HG03457 (cell line): ENCODE results near the gene FUT4.
A peak's percentile ranks its signal among the peaks of the same experiment; 100 is the strongest.
"Not testable (repeated sequence)": the region's sequence is repeated elsewhere in the genome, so short reads cannot be mapped to it uniquely, and the experiment has no call there.

ENCODE experiments used
- ATAC-seq: cut with Tn5 transposase; IDR thresholded peaks from one replicate; pipeline ENCODE4 v1.9.1; 2021; ENCODE audit warnings: moderate number of reproducible peaks; ENCODE audit not compliant: unreplicated experiment

The FUT4 gene

DNA sequence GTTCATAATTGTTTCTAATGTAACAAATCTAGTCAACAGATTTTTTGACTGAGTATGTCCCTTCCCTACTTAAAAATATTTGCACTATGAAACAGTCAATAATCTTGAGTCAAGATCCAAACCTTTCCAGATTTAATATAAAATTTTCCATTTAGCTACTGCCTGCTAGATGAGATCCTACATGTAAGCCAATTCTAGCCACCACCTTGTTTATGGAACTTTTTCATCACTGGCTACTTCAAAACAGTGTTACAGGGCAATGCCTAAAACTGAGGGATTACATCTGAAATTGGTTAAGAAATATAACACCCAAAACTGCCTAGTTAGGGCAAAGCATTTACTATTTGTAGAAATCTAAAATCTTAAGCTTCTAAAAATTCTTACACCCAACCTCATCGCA, 10.5 kb upstream of the FUT4 start:
- no peak for ATAC-seq

DNA sequence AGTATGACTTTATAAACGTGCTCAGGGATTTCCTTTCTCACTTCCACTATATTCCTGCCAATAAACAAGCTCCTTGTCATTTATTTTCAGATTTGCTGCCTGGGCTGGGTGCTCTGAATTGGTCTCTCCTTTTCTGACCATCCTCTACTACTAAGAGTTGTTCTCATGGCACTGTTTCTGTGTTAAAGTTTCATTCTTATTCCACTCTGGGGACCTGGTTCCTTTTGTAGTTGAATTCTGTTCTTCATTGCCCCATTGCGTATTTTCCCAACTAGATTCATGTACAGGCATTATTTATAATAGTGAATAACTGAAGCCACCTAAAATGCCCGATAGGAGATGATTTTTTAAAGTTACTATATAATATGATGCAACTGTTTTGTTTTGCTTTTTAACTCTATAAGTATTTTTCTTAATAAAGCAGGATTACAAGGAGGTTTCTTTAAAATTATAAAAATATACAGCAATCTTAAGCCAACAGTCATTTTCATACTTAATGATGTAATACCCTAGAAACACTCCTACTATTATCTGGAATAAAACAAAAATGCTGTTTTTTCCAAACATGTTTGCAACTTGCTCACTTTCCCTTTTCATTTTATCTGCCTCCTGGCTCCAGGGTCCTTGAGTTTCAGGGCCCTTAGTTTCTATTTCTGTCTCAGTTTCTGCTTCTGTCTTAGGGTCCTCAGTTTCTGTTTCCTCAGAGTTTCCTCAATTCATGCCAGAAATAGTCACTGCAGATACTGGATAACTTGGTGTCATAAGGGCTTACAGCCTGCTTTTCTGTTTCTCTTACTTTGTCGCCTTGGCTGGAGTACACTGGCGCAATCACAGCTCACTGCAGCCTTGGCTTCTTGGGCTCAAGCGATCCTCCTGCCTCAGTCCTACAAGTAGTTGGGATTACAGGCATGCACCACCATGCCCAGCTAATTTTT, 9.8 kb upstream of the FUT4 start:
- no peak for ATAC-seq

DNA sequence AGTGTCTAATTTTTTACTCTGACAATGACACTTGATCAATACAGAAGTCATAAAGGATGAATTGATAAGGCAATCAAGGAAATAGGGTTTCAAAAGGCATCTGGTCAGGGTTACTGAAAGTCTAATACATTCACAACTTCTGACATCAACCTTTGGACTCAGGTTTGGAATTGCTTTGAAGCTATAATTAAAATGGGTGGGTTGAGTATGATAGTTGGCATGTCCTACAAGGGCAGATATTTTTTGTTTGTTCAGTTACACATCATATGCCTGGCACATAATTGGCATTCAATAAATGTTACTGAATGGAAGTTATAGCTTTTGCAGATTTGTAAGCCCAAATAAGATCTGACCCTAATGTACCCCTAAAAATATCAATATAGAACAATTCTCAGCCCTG, 7.3 kb upstream of the FUT4 start:
- ATAC-seq, result no peak

DNA sequence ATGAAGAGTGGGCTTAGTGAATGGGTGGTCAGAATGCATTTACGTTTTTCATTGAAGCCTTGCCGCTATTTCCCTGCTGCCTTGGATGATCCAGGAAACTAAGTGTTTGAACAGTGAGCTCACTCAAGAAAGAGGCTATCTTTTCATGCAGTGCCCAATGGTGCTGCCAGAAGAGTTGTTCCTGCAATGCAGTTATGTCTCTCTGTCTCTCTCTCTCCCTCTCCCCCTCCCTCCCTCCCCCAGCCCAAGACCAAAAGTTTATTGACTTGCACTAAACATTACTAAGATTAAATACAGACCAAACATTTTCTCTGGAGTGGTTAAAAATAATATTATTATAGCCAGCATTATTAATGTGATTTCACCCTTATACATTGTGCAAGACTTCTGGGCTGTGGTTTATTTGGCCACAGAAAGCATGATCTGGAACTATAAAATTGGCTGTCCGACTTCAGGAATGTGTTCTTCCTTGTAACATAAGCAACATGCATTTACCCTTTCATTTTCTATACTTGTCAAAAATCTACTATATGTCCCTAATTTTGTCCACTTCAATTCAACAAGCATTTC, 6.6 kb upstream of the FUT4 start:
- ATAC-seq, result no peak

DNA sequence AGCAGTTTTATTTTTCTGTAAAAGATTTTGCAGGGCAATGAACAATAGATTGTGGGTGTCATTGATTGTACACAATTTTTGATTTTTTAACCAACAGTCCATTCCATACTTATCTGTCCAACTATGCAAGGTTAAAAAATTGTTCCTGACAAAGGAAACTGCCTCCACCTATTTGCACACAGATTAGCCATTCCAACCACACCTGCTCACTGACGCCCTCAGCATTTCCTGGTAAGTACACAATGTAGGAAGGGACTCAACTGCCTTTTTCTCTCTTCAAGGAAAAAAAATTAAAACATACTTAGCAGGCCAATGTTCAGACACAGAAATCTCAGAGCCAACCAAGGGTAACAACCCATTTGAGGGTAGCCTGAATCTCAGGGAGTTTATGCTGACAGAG, 4.3 kb upstream of the FUT4 start:
- ATAC-seq, result no peak

DNA sequence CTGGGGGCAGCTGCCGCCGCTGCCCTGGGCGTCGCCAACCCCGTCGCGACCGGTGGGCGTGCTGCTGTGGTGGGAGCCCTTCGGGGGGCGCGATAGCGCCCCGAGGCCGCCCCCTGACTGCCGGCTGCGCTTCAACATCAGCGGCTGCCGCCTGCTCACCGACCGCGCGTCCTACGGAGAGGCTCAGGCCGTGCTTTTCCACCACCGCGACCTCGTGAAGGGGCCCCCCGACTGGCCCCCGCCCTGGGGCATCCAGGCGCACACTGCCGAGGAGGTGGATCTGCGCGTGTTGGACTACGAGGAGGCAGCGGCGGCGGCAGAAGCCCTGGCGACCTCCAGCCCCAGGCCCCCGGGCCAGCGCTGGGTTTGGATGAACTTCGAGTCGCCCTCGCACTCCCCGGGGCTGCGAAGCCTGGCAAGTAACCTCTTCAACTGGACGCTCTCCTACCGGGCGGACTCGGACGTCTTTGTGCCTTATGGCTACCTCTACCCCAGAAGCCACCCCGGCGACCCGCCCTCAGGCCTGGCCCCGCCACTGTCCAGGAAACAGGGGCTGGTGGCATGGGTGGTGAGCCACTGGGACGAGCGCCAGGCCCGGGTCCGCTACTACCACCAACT, 1.0 kb downstream of the FUT4 start:
- peak; percentile 0 for ATAC-seq

DNA sequence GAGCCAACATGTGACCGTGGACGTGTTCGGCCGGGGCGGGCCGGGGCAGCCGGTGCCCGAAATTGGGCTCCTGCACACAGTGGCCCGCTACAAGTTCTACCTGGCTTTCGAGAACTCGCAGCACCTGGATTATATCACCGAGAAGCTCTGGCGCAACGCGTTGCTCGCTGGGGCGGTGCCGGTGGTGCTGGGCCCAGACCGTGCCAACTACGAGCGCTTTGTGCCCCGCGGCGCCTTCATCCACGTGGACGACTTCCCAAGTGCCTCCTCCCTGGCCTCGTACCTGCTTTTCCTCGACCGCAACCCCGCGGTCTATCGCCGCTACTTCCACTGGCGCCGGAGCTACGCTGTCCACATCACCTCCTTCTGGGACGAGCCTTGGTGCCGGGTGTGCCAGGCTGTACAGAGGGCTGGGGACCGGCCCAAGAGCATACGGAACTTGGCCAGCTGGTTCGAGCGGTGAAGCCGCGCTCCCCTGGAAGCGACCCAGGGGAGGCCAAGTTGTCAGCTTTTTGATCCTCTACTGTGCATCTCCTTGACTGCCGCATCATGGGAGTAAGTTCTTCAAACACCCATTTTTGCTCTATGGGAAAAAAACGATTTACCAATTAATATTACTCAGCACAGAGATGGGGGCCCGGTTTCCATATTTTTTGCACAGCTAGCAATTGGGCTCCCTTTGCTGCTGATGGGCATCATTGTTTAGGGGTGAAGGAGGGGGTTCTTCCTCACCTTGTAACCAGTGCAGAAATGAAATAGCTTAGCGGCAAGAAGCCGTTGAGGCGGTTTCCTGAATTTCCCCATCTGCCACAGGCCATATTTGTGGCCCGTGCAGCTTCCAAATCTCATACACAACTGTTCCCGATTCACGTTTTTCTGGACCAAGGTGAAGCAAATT, 1.8 kb downstream of the FUT4 start:
- no peak for ATAC-seq

DNA sequence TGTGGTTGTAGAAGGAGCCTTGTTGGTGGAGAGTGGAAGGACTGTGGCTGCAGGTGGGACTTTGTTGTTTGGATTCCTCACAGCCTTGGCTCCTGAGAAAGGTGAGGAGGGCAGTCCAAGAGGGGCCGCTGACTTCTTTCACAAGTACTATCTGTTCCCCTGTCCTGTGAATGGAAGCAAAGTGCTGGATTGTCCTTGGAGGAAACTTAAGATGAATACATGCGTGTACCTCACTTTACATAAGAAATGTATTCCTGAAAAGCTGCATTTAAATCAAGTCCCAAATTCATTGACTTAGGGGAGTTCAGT, 2.4 kb downstream of the FUT4 start:
- ATAC-seq, result no peak

DNA sequence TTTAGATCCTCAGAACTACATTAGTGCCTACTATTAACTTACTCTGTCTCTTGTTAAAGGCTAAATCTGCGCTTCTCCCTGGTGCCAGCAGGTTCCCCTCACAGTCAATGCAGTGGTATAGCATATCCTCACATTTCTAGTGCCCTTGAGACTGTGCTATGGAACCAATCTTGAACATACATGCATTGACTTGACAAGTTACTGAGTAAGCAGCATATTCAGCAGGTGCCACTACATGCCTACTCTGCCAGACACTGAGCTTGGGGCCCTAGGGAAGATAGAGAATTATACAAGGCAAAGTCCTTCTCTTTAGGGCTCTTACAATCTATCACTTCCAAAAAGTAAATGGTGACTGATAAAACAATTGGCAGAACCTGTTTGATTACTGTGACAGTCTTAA, 3.2 kb downstream of the FUT4 start:
- no peak for ATAC-seq

DNA sequence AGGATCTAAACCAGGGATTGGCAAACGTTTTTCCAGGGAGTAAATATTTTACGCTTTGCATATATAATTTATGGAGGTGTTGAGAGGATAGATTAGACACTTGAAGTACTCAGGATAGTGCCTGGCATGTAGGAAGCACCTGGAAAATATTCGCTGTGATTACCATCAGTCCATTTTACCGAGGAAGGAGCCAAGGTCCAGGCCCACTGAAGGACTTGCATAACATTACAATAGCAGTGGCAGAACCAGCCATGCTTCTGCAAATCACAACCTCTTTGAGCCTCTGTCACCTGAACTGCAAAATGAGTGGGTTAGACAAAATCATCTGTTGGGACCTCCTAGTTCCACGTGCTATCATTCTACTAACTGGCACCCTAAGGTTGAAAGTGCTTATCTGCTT, 5.4 kb downstream of the FUT4 start:
- no peak for ATAC-seq

DNA sequence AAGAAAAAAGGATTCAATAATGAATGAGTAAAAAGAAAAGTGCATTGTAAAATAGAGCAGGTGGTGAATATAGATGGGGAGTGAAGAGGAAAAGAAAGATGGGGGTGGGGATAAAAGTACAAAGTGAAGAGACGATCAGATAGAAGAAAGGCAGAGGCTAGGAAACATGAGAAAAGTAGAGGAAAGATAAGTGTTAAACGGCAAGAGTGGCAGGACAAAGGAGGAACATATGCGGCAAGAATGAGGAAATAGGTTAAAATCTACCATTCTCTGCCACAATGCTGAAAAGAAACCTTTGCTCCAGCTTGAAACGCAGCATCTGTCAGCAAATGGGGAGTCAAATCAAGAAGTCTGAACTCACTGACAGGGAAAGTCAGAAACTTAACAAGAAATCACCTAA, 6.8 kb downstream of the FUT4 start:
- ATAC-seq, result no peak

DNA sequence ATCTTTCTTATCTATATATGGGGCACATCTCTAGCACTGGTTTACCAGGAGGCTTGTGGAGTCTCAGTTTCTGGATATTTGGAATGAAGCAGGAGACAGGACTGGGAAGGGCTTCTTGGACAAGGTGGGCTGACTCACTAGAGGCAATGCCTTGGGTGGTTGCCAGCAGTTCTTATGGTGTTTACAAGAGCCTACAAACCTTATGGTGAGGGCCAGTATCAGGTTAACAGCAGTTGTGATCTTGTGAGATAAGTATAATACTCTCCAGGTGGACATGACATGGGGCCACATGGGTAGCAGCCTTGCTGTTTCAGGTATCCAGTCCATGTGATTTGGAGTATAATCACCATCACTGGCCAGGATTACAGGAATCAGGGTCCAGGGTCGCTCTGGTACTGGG, 10.2 kb downstream of the FUT4 start:
- ATAC-seq, result no peak

DNA sequence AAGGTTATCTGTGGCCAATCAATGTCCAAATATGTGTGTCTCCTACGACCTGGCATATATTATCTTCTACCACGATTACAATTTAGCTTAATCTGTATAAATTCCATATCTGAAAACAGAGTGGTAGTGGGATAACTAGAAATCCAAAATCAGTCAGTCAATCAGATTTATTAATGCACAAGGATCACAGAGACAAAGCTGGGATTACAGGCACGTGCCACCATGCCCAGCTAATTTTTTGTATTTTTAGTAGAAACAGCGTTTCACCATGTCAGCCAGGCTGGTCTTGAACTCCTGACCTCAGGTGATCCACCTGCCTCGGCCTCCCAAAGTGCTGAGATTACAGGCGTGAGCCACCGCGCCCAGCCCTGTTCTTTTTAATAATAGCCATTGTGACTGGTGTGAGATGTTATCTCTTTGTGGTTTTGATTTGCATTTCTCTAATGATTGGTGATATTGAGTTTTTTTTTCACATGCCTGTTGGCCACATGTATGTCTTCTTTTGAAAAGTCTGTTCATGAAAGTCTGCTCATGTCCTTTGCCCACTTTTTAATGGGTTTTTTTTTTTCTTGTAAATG, 12.1 kb downstream of the FUT4 start:
- ATAC-seq, result not testable (repeated sequence)

DNA sequence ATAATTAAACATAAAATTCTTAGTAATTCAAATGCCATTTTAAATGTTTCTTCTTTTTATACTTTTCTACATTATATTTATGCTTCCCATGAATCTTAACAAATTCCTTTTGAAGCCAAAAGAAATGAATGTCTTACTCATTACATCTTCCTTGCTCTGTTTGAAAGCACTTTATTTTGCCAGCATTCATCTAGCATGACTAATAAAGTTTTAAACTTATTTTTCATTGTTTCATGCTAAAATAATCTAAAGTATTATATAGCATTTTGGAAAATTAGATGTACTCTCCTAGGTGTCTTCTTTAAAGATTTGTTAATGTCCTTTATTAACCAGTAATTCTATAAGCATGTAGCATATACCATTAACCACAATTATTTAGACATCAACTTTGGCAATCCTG, 13.7 kb downstream of the FUT4 start:
- no peak for ATAC-seq

DNA sequence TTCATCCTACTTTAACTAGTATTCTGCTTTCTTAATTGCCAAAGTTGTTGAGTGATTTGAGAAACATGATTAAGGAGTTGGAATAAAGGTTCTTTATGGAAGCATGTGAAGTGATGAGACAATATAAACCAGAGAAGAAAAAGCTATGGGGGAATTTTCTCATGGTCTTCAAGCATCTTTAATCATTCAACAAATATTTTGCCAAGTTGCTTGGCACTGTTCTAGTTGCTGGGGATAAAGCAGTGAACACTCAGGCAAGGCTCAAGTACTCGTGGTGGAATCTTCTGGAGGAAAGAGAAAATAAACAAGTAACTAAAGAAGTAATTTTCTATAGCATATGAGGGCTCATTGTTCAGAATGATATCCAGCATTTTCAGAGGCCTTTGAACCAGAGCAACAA, 14.3 kb downstream of the FUT4 start:
- ATAC-seq, result no peak

DNA sequence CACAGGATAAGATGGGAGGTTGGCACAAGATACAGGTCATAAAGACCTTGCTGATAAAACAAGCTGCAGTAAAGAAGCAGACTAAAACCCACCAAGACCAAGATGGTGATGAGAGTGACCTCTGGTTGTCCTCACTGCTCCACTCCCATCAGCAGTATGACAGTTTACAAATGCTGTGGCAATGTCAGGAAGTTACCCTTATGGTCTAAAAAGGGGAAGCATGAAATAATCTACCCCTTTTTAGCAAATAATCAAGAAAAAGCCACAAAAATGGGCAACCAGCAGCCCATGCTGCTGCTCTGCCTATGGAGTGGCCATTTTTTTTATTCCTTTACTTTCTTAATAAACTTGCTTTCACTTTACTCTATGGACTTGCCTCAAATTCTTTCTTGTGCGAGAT, 14.7 kb downstream of the FUT4 start:
- ATAC-seq, result no peak

DNA sequence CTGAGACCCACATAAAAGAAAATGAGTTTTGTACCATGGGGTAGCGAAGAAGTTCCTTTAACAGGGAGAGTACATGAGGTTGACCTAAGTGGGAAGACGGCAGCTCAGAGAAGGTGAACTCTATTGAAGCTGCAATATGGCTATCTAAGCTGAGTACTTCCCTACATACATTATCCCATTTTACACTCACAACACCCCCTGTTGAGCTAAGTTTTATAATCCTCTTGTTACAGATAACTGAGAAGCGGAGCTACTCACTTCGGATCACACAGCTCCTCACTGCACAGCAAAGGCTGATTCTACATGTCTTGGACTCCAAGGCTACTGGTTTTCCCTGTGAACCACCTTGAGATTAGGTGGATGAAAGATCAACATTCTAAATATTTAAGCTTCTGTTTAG, 15.2 kb downstream of the FUT4 start:
- ATAC-seq, result no peak

DNA sequence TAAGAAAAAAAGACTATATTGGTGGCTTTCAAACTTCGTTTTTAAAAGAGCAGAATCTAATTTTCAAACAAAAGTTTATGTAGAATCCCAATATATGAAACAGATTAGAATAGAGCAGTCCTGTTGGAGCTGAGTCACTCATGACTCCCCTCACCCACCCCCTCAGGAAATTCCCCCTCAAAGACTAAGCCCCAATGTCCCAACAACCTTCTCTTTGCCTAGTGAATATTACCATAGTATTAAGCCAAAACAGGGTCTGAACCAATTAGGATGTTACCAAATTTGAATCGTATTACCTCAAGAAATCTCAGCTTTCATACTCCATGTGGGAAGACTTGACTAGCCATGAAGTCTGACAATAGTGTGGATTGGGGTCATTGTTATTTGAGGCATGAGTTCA, 15.6 kb downstream of the FUT4 start:
- no peak for ATAC-seq

DNA sequence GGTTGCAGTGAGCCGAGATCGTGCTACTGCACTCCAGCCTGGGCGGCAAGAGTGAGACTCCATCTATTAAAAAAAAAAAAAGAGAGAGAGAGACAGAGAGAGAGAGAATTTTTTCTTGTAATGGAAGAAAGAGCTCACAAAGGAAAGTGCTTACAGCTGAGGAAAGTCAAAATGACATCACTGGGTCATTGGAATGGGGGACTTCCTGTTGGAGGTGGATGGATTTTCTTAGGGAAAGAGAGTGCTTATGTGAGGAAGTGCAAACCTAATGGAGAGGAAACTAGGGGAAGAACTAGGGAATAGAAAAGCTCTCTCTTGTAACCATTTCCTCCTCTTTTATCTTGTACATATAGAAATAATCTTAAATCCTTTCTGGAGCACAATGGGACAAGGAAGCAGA, 17.1 kb downstream of the FUT4 start:
- ATAC-seq, result no peak

DNA sequence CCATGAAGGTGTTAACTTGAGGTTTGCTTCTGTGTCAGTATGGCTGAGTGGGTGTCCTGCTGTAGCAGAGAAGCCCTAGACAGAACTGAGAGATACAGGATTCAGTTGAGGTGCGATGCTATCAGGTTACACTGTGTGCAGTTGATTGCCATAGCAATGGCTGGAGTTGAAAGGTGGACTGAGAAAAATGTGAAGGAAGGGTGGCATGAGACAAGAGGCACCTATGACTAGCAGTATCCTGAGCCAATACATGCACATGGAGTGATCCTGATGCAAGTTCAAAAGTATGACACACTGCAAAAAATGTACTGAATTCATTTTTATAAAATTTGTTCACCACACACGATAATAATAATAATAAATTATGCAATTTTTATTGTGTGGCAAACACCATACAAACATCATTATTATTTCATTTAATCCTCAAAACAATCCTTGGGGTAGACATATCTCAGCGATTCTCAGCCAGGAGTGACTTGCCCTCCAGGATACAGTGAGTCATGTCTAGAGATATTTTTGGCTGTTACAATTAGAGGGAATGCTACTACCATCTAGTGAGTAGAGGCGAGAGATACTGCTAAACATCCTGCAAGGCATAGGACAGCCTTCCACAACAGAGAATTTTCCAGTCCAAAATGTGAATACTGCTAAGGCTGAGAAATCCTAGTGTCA, 19.6 kb downstream of the FUT4 start:
- no peak for ATAC-seq
